SU-DHL-6 (cell line): ENCODE measurements around the gene DIPK1A.

Source experiments
- EZH2phosphoT487 ChIP-seq: fragments of 200-600 bp; sonication (generic), shearing (Covaris generic); conservative IDR thresholded peaks from 2 replicates; pipeline ENCODE4 v1.6.1; 2018; ENCODE audit warnings: mild to moderate bottlenecking, antibody characterized with exemption, low read length, moderate library complexity, mixed read lengths
- TF ChIP-seq, protein P1 (sequence below): fragments of 200-600 bp; sonication (generic); IDR thresholded peaks from one replicate; pipeline ENCODE4 v1.5.1; 2017; ENCODE audit warnings: antibody characterized with exemption, mild to moderate bottlenecking, low read length, moderate library complexity; ENCODE audit not compliant: insufficient read depth, poor library complexity, severe bottlenecking

DNA sequence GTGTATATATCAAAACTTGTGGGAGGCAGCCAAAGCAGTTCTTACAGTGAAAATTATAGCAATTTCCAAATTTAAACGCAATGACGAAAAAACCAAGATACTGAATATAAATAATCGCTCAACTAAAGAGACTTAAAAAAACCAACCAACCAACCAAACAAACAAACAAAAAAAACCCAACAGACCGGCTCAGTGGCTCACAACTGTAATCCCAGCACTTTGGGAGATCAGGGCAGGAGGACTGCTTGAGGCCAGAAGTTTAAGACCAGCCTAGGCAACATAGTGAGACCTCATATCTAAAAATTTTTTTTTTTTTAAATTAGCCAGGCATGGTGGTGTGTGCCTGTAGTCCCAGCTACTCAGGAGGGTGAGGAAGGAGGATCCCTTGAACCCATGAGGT, 106.0 kb downstream of the DIPK1A start:
- TF ChIP-seq, protein P1, sequence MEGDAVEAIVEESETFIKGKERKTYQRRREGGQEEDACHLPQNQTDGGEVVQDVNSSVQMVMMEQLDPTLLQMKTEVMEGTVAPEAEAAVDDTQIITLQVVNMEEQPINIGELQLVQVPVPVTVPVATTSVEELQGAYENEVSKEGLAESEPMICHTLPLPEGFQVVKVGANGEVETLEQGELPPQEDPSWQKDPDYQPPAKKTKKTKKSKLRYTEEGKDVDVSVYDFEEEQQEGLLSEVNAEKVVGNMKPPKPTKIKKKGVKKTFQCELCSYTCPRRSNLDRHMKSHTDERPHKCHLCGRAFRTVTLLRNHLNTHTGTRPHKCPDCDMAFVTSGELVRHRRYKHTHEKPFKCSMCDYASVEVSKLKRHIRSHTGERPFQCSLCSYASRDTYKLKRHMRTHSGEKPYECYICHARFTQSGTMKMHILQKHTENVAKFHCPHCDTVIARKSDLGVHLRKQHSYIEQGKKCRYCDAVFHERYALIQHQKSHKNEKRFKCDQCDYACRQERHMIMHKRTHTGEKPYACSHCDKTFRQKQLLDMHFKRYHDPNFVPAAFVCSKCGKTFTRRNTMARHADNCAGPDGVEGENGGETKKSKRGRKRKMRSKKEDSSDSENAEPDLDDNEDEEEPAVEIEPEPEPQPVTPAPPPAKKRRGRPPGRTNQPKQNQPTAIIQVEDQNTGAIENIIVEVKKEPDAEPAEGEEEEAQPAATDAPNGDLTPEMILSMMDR, result no peak
- no peak for TF ChIP-seq EZH2phosphoT487
